GM23248 (cell line): ENCODE measurements around the gene ABCC10. TPM values are rescaled to one million over a fixed set of nuclear protein-coding genes. Genes with fewer than 3 reads are reported as not detected.
A peak's percentile ranks its signal among the peaks of the same experiment; 100 is the strongest.

Experiments used
- DNase-seq: peaks from one replicate; pipeline ENCODE4 v3.0.0-alpha.2; 2015
- H2AFZ ChIP-seq: fragments of 200-600 bp; sonication (generic); 2 replicates; pipeline ENCODE4 v1.6.1; 2016; ENCODE audit warnings: antibody characterized with exemption
- H3F3A ChIP-seq: fragments of 200-600 bp; sonication (generic); 2 replicates; pipeline ENCODE4 v1.6.1; 2016; ENCODE audit warnings: mild to moderate bottlenecking, antibody characterized with exemption, mixed run types; ENCODE audit not compliant: insufficient read depth
- H3K27ac ChIP-seq: fragments of 200-600 bp; sonication (generic); 2 replicates; pipeline ENCODE4 v1.5.1; 2016; ENCODE audit warnings: mild to moderate bottlenecking
- H3K27me3 ChIP-seq: fragments of 200-600 bp; sonication (generic); replicated peaks from 2 replicates; pipeline ENCODE4 v1.6.1; 2016; ENCODE audit warnings: mild to moderate bottlenecking; ENCODE audit not compliant: insufficient read depth
- H3K36me3 ChIP-seq: fragments of 200-600 bp; sonication (generic); 2 replicates; pipeline ENCODE4 v1.6.1; 2016; ENCODE audit warnings: low read depth, mild to moderate bottlenecking
- H3K4me1 ChIP-seq: fragments of 200-600 bp; sonication (generic); 2 replicates; pipeline ENCODE4 v1.6.1; 2016; ENCODE audit warnings: mild to moderate bottlenecking; ENCODE audit not compliant: insufficient read depth
- H3K4me2 ChIP-seq: fragments of 200-600 bp; sonication (generic); one replicate; pipeline ENCODE4 v1.6.1; 2016; ENCODE audit warnings: mild to moderate bottlenecking; ENCODE audit not compliant: unreplicated experiment
- H3K4me3 ChIP-seq: fragments of 200-600 bp; sonication (generic); 2 replicates; pipeline ENCODE4 v1.5.1; 2016; ENCODE audit warnings: mild to moderate bottlenecking
- H3K79me2 ChIP-seq: fragments of 200-600 bp; sonication (generic); 2 replicates; pipeline ENCODE4 v1.6.1; 2016; ENCODE audit warnings: mild to moderate bottlenecking; ENCODE audit not compliant: insufficient read depth
- H3K9ac ChIP-seq: fragments of 200-600 bp; sonication (generic); 2 replicates; pipeline ENCODE4 v1.6.1; 2016; ENCODE audit warnings: mild to moderate bottlenecking
- H3K9me2 ChIP-seq: fragments of 200-600 bp; sonication (generic); 2 replicates; pipeline ENCODE4 v1.6.1; 2016; ENCODE audit warnings: mixed run types, mild to moderate bottlenecking, moderate library complexity; ENCODE audit not compliant: insufficient read depth
- H3K9me3 ChIP-seq: fragments of 200-600 bp; sonication (generic); one replicate; pipeline ENCODE4 v1.6.1; 2017; ENCODE audit warnings: low read depth
- H4K20me1 ChIP-seq: fragments of 200-600 bp; sonication (generic); 2 replicates; pipeline ENCODE4 v1.6.0; 2016; ENCODE audit not compliant: insufficient read depth
- EZH2 ChIP-seq: fragments of 200-600 bp; sonication (generic); IDR thresholded peaks from 2 replicates; pipeline ENCODE4 v1.6.1; 2018; ENCODE audit warnings: antibody characterized with exemption, mild to moderate bottlenecking; ENCODE audit not compliant: insufficient read depth, poor library complexity, severe bottlenecking
- EZH2phosphoT487 ChIP-seq: fragments of 200-600 bp; sonication (generic); IDR thresholded peaks from 2 replicates; pipeline ENCODE4 v1.6.1; 2018; ENCODE audit warnings: antibody characterized with exemption, moderate library complexity, mild to moderate bottlenecking, low read depth; ENCODE audit not compliant: insufficient read depth
- WGBS, 2 experiments: methylation state at CpG; one replicate each; pipeline ENCODE4 v1.1.6; 2015 to 2017; ENCODE audit warnings: low lambda C conversion rate in 2 of 2, low coverage in 1 of 2; ENCODE audit errors: missing lambda C conversion rate in 2 of 2; 5-methylcytosine and 5-hydroxymethylcytosine counted together
- in situ Hi-C: fragments of 300-500 bp; cut with MboI; formaldehyde crosslinking; loops from 2 replicates; pipeline ENCODE4 v1.15.0; 2020
- polyA plus RNA-seq: library from polyadenylated mRNA; unstranded; fragments of >200 nt; fragmentation: Nextera tagmentation; extraction: Ambion mirVana; gene quantifications from 2 replicates; pipeline ENCODE4 v1.2.1, GENCODE V29; 2016
- total RNA-seq: library from RNA; depleted of rRNA; stranded (reverse); fragments of >200 nt; shearing (Covaris generic); gene quantifications from 2 replicates; pipeline ENCODE4 v1.2.3, GENCODE V29; 2014

ABCC10 gene
- total and polyA plus RNA-seq, 2 experiments from 2014 or later, result 20.0 to 21.3 TPM

- WGBS, 2 experiments, result 3% methylated on average over 24 to 34 of the region's 34 CpGs
- Histone ChIP-seq H3K9me3 (no peaks in the 10 kb centered on the region), H3K4me3 (peak within 1 kb of the TSS; percentile 93), H3K4me2 (peak within 1 kb of the TSS; percentile 89), H3K4me1 (peaks cover 10% of the 10 kb centered on the region), H3K36me3 (no peaks in the 10 kb centered on the region), H2AFZ (peak within 1 kb of the TSS; percentile 94), H3K9me2 (no peaks in the 10 kb centered on the region), H3F3A (peaks cover 7% of the 10 kb centered on the region; the same call in 1 of the 2 replicates), H3K9ac (peak within 1 kb of the TSS; percentile 96), H3K27ac (peak within 1 kb of the TSS; percentile 45), H3K27me3 (no peaks in the 10 kb centered on the region), H3K79me2 (no peaks in the 10 kb centered on the region; the same call in none of the 2 replicates), H4K20me1 (no peaks in the 10 kb centered on the region)
- TF ChIP-seq EZH2 (no peak), EZH2phosphoT487 (no peak)
- DNase-seq, result peak; percentile 92
- in situ Hi-C loops, result no loop called here
Observed at GRCh38 chr6:43477235-43478007, 50.1 kb downstream of the ABCC10 start, which contains the start of gene TJAP1. TJAP1 (plus strand) TSS chr6:43477570; CDS start chr6:43499002, 21,432 bp downstream.

GRCh38 chr6:43478008-43478372 lies 50.6 kb downstream of the ABCC10 start:
- TF ChIP-seq EZH2 (no peak), EZH2phosphoT487 (no peak)
- Histone ChIP-seq H3K9me2 (no peaks in the 10 kb centered on the region), H3K4me3 (peak overlapping the region; percentile 93), H3K9ac (peak overlapping the region; percentile 96), H3K36me3 (no peaks in the 10 kb centered on the region), H2AFZ (peak overlapping the region; percentile 94), H3K27ac (peak overlapping the region; percentile 45), H4K20me1 (no peaks in the 10 kb centered on the region), H3K27me3 (no peaks in the 10 kb centered on the region), H3K4me1 (peaks cover 10% of the 10 kb centered on the region), H3K9me3 (no peaks in the 10 kb centered on the region), H3K4me2 (peak overlapping the region; percentile 89), H3F3A (peaks cover 7% of the 10 kb centered on the region; the same call in 1 of the 2 replicates), H3K79me2 (no peaks in the 10 kb centered on the region; the same call in none of the 2 replicates)
- 14 to 15% methylated on average over 3 of the region's 3 CpGs for WGBS, 2 experiments
- in situ Hi-C loops, result no loop called here
- peak; percentile 43 for DNase-seq

GRCh38 chr6:43481075-43481474 lies 53.7 kb downstream of the ABCC10 start:
- TF ChIP-seq EZH2phosphoT487, result no peak
- TF ChIP-seq EZH2, result no peak
- no peak overlapping the region for H3K4me3 ChIP-seq
- H3K9me2 ChIP-seq, result no peaks in the 10 kb centered on the region
- no peaks in the 10 kb centered on the region for H3K27me3 ChIP-seq
- peak overlapping the region; percentile 17 for H3K4me2 ChIP-seq
- H3K27ac ChIP-seq, result no peak overlapping the region
- no peaks in the 10 kb centered on the region for H4K20me1 ChIP-seq
- H3K4me1 ChIP-seq, result peaks cover 10% of the 10 kb centered on the region
- no peaks in the 10 kb centered on the region for H3K36me3 ChIP-seq
- WGBS, 2 experiments, result 81 to 91% methylated on average over 2 of the region's 2 CpGs
- H3K9ac ChIP-seq, result no peak overlapping the region
- in situ Hi-C loops, result no loop called here
- no peaks in the 10 kb centered on the region; the same call in none of the 2 replicates for H3K79me2 ChIP-seq
- H3K9me3 ChIP-seq, result no peaks in the 10 kb centered on the region
- no peak for DNase-seq
- no peak overlapping the region for H2AFZ ChIP-seq
- peaks cover 7% of the 10 kb centered on the region; the same call in 1 of the 2 replicates for H3F3A ChIP-seq

GRCh38 chr6:43481591-43482236 lies 54.4 kb downstream of the ABCC10 start:
- no peaks in the 10 kb centered on the region for H3K36me3 ChIP-seq
- H3K9me2 ChIP-seq, result no peaks in the 10 kb centered on the region
- H3K9ac ChIP-seq, result no peak overlapping the region
- H3K9me3 ChIP-seq, result no peaks in the 10 kb centered on the region
- no peak overlapping the region for H3K4me2 ChIP-seq
- peaks cover 4% of the 10 kb centered on the region; the same call in 1 of the 2 replicates for H3F3A ChIP-seq
- DNase-seq, result no peak
- in situ Hi-C loops, result no loop called here
- H4K20me1 ChIP-seq, result no peaks in the 10 kb centered on the region
- 93% methylated on average over 11 of the region's 11 CpGs for WGBS, 2 experiments
- TF ChIP-seq EZH2, result no peak
- H3K4me1 ChIP-seq, result peaks cover 10% of the 10 kb centered on the region
- no peak overlapping the region for H3K4me3 ChIP-seq
- no peaks in the 10 kb centered on the region for H3K27me3 ChIP-seq
- no peaks in the 10 kb centered on the region; the same call in none of the 2 replicates for H3K79me2 ChIP-seq
- H3K27ac ChIP-seq, result no peak overlapping the region
- H2AFZ ChIP-seq, result no peak overlapping the region
